GM12875 (cell line): ENCODE measurements around the gene SLC12A4.
"Not testable (repeated sequence)": the region's sequence is repeated elsewhere in the genome, so short reads cannot be mapped to it uniquely, and the experiment has no call there.

Source experiments
- H3K4me3 ChIP-seq: one replicate; pipeline ENCODE4 v1.5.1; 2011; ENCODE audit warnings: low read depth, low read length, control low read depth
- TF ChIP-seq, protein P1 (sequence below): IDR thresholded peaks from 2 replicates; pipeline ENCODE4 v1.5.1; 2011; ENCODE audit warnings: low read depth, mild to moderate bottlenecking, control low read depth, inconsistent platforms, low read length, moderate library complexity, borderline replicate concordance; ENCODE audit not compliant: insufficient read depth

SLC12A4 gene

GRCh38 chr16:67939507-67940445, 28.7 kb downstream of the SLC12A4 start:
- H3K4me3 ChIP-seq = no peak overlapping the region
- TF ChIP-seq, protein P1, sequence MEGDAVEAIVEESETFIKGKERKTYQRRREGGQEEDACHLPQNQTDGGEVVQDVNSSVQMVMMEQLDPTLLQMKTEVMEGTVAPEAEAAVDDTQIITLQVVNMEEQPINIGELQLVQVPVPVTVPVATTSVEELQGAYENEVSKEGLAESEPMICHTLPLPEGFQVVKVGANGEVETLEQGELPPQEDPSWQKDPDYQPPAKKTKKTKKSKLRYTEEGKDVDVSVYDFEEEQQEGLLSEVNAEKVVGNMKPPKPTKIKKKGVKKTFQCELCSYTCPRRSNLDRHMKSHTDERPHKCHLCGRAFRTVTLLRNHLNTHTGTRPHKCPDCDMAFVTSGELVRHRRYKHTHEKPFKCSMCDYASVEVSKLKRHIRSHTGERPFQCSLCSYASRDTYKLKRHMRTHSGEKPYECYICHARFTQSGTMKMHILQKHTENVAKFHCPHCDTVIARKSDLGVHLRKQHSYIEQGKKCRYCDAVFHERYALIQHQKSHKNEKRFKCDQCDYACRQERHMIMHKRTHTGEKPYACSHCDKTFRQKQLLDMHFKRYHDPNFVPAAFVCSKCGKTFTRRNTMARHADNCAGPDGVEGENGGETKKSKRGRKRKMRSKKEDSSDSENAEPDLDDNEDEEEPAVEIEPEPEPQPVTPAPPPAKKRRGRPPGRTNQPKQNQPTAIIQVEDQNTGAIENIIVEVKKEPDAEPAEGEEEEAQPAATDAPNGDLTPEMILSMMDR = no peak

DNA sequence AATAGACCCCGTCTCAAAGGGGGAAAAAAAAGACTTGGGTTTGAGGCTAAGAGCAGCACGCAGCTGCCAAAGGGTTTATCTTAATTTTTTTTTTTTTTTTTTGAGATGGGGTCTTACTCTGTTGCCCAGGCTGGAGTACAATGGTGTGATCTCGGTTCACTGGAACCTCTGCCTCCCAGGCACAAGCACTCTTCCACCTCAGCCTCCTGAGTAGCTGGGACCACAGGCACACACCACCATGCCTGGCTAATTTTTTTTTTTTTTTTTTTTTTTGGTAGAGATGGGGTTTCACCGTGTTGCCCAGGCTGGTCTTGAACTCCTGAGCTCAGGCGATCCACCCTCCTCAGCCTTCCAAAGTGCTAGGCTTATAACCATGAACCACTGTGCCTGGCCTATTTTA, 30.7 kb downstream of the SLC12A4 start:
- H3K4me3 ChIP-seq = not testable (repeated sequence)

DNA sequence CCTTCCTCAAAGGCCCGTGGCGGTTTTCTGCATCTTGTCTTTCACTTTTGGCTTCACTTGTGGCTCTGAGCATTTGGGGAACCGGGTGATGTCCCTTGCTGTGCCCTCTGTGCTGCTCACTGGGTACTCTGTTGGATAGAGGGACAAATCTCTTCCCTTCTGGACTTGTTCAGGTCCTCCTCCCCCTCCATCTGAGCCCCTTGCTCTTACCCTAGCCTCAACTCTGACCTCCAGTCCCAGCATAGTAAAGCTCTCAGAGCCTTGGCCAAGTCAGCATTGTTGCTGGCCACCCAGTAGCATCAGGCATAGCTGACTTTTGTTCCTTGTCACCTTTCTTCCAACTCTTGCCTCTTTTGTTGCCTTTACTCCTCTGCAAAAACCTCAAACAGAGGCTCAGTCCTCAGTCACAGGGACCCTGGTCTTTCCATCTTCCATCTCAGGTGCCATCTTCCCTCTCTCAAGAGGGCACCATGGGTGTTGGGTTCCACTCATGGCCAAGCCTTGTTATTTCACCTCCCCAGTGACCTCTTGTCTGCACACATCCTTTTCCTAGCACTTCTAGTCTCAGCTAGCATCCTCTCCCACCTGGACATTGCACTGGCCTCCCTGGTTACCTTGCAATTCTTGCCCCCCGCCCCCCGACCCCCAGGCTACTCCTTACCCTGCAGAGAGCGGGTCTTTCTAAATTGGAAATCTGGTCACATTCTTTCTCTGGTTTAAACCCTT, 31.4 kb downstream of the SLC12A4 start:
- TF ChIP-seq, protein P1 = no peak
- peak overlapping the region; percentile 92 for H3K4me3 ChIP-seq

- TF ChIP-seq, protein P1 = 0 out of 2 replicates have a peak, but pooled peaks have one; percentile 1
- H3K4me3 ChIP-seq = peak within 1 kb of the TSS; percentile 92
These were observed 32.1 kb downstream of the SLC12A4 start, which contains the start of gene PSMB10 for GRCh38 chr16:67936124-67936879. Gene PSMB10 (minus strand): TSS chr16:67936850. CDS start chr16:67936749, 101 bp downstream.

GRCh38 chr16:67935402-67936123, 32.9 kb downstream of the SLC12A4 start:
- TF ChIP-seq, protein P1 = no peak
- peak overlapping the region; percentile 92 for H3K4me3 ChIP-seq

- TF ChIP-seq, protein P1 = no peak
- no peak overlapping the region for H3K4me3 ChIP-seq
These were observed 33.4 kb downstream of the SLC12A4 start for GRCh38 chr16:67935101-67935401.
